GM12864 (cell line): ENCODE results near the gene KLF3.

Source experiments
- DNase-seq: peaks from one replicate; pipeline ENCODE4 v3.0.0-alpha.2; 2011; ENCODE audit warnings: low read depth
- H3K4me3 ChIP-seq: 2 replicates; pipeline ENCODE4 v1.5.1; 2011; ENCODE audit warnings: mild to moderate bottlenecking, low read depth, low read length, control low read depth
- CTCF ChIP-seq: IDR thresholded peaks from 2 replicates; pipeline ENCODE4 v1.5.1; 2011; ENCODE audit warnings: low read depth, mild to moderate bottlenecking, moderate library complexity, low read length, control low read depth, inconsistent platforms; ENCODE audit errors: missing control alignments

The KLF3 gene

GRCh38 chr4:38669208-38669607 is 5.2 kb downstream of the KLF3 start:
- DNase-seq = no peak
- no peak for TF ChIP-seq CTCF
- H3K4me3 ChIP-seq = no peak overlapping the region

DNA sequence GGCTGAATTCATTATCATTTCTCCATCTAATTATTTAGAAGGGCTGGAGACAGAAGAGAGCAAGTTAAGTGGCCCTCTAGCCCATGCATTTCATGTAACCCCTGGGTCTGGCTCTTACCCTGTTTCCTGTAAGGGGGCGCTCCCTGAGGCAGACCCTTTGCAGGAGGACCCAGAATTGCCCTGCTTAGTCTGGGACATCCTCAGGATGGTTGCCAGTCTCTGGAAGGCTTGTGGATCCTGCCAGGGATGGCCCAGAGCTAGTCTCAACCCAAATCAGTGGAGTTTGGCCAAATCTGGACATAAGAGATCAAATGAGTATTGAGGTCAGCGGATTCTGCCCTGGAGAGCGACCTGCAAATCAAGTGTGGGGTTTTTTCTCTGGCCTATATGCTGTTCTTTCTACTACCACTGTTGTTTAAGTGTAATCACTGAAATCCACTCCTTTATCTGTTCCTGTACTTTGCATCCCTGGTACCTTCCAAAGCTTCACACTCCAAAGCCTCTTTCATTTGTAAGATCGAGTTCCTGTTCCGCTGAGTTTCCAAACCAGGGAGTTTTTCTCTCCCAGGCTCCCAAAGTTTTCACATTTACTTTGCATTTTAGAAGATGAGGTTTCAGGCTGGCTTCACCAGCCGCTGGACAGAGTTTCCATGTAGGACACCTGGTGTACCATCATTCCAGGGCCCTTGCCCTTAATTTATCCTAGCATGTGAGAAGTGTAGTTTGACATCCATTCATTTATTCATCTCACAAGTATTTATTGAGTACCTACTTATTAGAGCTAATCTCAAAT is 6.3 kb downstream of the KLF3 start:
- DNase-seq = no peak
- no peak overlapping the region for H3K4me3 ChIP-seq
- no peak for TF ChIP-seq CTCF

DNA sequence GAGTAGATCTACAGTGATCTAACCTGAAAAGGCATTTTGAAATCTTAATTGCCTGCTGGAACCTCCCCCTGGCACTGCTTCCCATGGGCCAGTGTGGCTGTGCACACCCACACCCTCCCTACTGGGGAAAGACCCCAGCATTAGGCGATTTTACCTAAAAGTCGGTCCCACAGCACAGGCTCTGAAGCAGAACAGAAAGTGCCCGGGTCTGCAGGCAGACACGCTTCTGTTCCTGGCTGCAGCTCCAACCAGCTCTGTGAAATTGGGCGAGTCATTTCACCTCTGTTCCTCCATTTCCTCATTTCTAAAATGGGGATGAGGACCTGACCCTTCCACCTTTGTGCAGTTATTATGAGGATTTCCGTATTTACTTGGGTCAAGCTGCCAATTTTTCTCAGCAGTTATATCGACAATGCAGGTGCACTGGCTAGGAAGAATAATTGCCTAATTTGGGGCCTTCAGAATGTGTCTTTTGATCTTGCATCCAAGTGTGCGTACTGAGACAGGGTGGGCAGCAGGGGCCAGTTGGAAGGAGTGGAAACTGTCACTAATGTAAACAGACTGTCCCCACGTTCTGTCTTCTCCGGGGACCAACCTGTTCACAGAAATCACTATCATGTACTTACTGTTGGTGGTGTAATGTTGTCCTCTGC is 7.1 kb downstream of the KLF3 start:
- DNase-seq = no peak
- no peak for TF ChIP-seq CTCF
- H3K4me3 ChIP-seq = no peak overlapping the region

GRCh38 chr4:38671592-38671940 is 7.6 kb downstream of the KLF3 start:
- no peak for DNase-seq
- no peak overlapping the region for H3K4me3 ChIP-seq
- no peak for TF ChIP-seq CTCF

DNA sequence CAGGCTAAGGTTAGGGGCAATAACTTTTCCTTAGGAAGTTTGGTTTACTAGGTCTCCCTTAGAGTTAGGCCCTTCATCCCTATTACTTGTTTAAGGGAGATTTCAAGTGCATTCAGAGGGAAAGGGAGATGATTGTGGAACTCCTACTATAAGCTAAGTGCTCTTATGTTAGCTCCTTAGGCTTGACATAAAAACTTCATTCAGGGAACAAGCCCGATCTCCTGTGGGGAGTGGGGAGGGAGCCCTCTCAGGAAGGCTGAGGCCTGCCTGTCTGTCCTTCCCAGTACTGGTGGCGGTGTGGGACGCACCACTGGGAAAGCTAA is 8.0 kb downstream of the KLF3 start:
- no peak for TF ChIP-seq CTCF
- H3K4me3 ChIP-seq = no peak overlapping the region
- DNase-seq = no peak

DNA sequence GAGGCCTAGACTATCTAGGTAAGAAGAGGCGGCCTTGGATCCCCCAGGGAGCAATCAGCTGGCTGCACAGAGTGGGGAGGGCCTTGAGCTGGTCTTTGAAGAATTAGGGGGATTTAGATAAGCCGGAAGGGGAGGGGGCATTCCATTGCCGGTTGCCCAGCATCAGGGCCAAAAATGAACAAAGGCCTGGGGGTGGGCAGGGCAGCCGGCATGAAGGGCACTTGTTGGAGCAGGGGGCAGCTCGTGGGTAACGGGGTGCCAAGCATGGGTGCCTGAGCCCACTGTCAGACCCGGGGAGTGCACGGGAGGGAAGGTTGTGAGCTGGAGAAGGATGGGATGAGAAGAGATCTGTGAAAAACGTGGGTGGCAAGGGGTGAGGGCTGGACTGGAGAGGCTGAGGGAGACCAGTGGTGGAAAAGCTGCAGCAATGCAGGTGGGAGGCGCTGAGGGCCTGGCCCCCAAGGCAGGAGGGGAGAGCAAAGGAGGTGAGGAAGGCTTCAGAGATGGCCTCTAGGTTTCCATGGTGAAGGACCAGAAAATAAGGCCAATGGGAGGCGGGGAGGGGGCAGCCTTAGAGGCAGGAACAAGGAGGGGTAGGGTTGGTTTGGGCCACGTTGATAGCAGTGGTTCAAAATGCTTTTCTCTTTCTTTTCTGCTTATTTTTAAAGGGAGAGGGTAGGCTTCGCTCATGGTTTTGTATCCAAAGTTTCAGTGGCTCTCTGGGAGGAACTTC is 8.6 kb downstream of the KLF3 start:
- TF ChIP-seq CTCF = no peak
- no peak for DNase-seq
- H3K4me3 ChIP-seq = no peak overlapping the region
